HEK293T (cell line): ENCODE data around the gene EIF4E3.

Experiments
- BHLHE40 ChIP-seq: fragments of 450-650 bp; IDR thresholded peaks from 2 replicates; pipeline ENCODE4 v1.6.1; 2016; ENCODE audit warnings: mild to moderate bottlenecking, moderate library complexity, borderline replicate concordance
- CTBP1 ChIP-seq: fragments of 450-650 bp; IDR thresholded peaks from 2 replicates; pipeline ENCODE4 v1.6.1; 2016; ENCODE audit warnings: borderline replicate concordance
- ELF4 ChIP-seq: fragments of 450-650 bp; IDR thresholded peaks from 2 replicates; pipeline ENCODE4 v1.6.1; 2017; ENCODE audit warnings: antibody characterized with exemption
- FOXA1 ChIP-seq: fragments of 450-650 bp; IDR thresholded peaks from 2 replicates; pipeline ENCODE4 v1.6.1; 2016; ENCODE audit warnings: mild to moderate bottlenecking
- FOXK2 ChIP-seq: fragments of 450-650 bp; IDR thresholded peaks from 2 replicates; pipeline ENCODE4 v1.6.1; 2016; ENCODE audit warnings: mild to moderate bottlenecking
- FOXM1 ChIP-seq: fragments of 450-650 bp; IDR thresholded peaks from 2 replicates; pipeline ENCODE4 v1.6.1; 2017; ENCODE audit warnings: mild to moderate bottlenecking, borderline replicate concordance
- HDGF ChIP-seq: fragments of 450-650 bp; IDR thresholded peaks from 2 replicates; pipeline ENCODE4 v1.6.1; 2017; ENCODE audit warnings: antibody characterized with exemption, borderline replicate concordance
- NFRKB ChIP-seq: fragments of 450-650 bp; IDR thresholded peaks from 2 replicates; pipeline ENCODE4 v1.6.1; 2016; ENCODE audit warnings: mild to moderate bottlenecking, moderate library complexity
- PKNOX1 ChIP-seq: fragments of 450-650 bp; IDR thresholded peaks from 2 replicates; pipeline ENCODE4 v1.6.1; 2016
- SP1 ChIP-seq: fragments of 450-650 bp; IDR thresholded peaks from 2 replicates; pipeline ENCODE4 v1.6.1; 2017
- SUZ12 ChIP-seq: fragments of 450-650 bp; IDR thresholded peaks from 2 replicates; pipeline ENCODE4 v1.6.1; 2016; ENCODE audit warnings: mild to moderate bottlenecking
- TARDBP ChIP-seq: fragments of 450-650 bp; IDR thresholded peaks from 2 replicates; pipeline ENCODE4 v1.6.1; 2016
- ZNF384 ChIP-seq: fragments of 450-650 bp; IDR thresholded peaks from 2 replicates; pipeline ENCODE4 v1.6.1; 2016

- TF ChIP-seq FOXA1 (no peak), CTBP1 (no peak), HDGF (no peak), FOXM1 (no peak), ELF4 (no peak), ZNF384 (no peak), BHLHE40 (no peak), FOXK2 (no peak), PKNOX1 (no peak), SP1 (no peak), SUZ12 (no peak), NFRKB (no peak), TARDBP (no peak)
Measured at GRCh38 chr3:71684046-71684756, 41.0 kb downstream of the EIF4E3 start.
